D721Med (cell line): ENCODE results near the gene SDHAF1.

Experiments used
- DNase-seq: peaks from one replicate; pipeline ENCODE4 v3.0.0; 2011; ENCODE audit warnings: low spot score; ENCODE audit not compliant: insufficient read length
- FAIRE-seq: peaks from 2 replicates; lab custom pipeline; 2011; peaks lifted over from hg19 to GRCh38; lab: Jason Lieb, UNC
- CTCF ChIP-seq: IDR thresholded peaks from 2 replicates; pipeline ENCODE4 v1.5.1; 2012; ENCODE audit warnings: mild to moderate bottlenecking, control low read depth; ENCODE audit not compliant: insufficient read depth; ENCODE audit errors: missing control alignments

The SDHAF1 gene

GRCh38 chr19:35996777-35997176, 1.8 kb downstream of the SDHAF1 start:
- no peak for TF ChIP-seq CTCF
- FAIRE-seq (no peak), DNase-seq (no peak)

- FAIRE-seq (no peak), DNase-seq (no peak)
- TF ChIP-seq CTCF = no peak
Measured at GRCh38 chr19:36001605-36002004, 6.6 kb downstream of the SDHAF1 start.

- no peak for DNase-seq
- no peak for TF ChIP-seq CTCF
- no peak for FAIRE-seq
Measured at GRCh38 chr19:36003284-36003683, 8.3 kb downstream of the SDHAF1 start.

GRCh38 chr19:36006955-36007354, 12.0 kb downstream of the SDHAF1 start:
- FAIRE-seq = no peak
- no peak for DNase-seq
- TF ChIP-seq CTCF = no peak

GRCh38 chr19:36008336-36008978, 13.5 kb downstream of the SDHAF1 start, which contains the start of gene SYNE4:
TSS of gene SYNE4 (minus strand) at chr19:36008813. CDS start at chr19:36008681, 132 bp downstream.
- DNase-seq (no peak), FAIRE-seq (no peak)
- no peak for TF ChIP-seq CTCF

GRCh38 chr19:36009220-36009619, 14.2 kb downstream of the SDHAF1 start:
- no peak for TF ChIP-seq CTCF
- peak; percentile 79 for DNase-seq
- FAIRE-seq = no peak

- no peak for TF ChIP-seq CTCF
- FAIRE-seq = no peak
Measured at GRCh38 chr19:36009633-36010379, 14.8 kb downstream of the SDHAF1 start.

More at GRCh38 chr19:36009633-36010379, 14.8 kb downstream of the SDHAF1 start:
- no peak for DNase-seq
